ENCODE measurements around the gene DNAJB1. TPM values are rescaled to one million over a fixed set of nuclear protein-coding genes. Genes with fewer than 3 reads are reported as not detected.

The DNAJB1 gene
- total and polyA plus RNA-seq, 2 of the 13 experiments (the other 11 are each of a cell fraction or from before 2014, with no cell fraction given): 87.5 to 97.3 TPM

GRCh38 chr19:14515501-14516047 is 2.6 kb downstream of the DNAJB1 start (continued):
- TF ChIP-seq FOXP4 (CRISPR knock-in tag; IDR thresholded peaks at IDR 0.05) (no peak), SOX6 (IDR thresholded peaks at IDR 0.05) (no peak), SOX6 (CRISPR knock-in tag; IDR thresholded peaks at IDR 0.05) (no peak), ONECUT2 (CRISPR knock-in tag; IDR thresholded peaks at IDR 0.05) (no peak), ZNF639 (CRISPR knock-in tag; conservative IDR thresholded peaks at IDR 0.05) (no peak), RARA (CRISPR knock-in tag; IDR thresholded peaks at IDR 0.05) (no peak), ZC3H13 (CRISPR knock-in tag; IDR thresholded peaks at IDR 0.05) (no peak), ZFY (CRISPR knock-in tag; IDR thresholded peaks at IDR 0.05) (no peak), KDM4B (CRISPR knock-in tag; IDR thresholded peaks at IDR 0.05) (no peak), MYC (CRISPR knock-in tag; IDR thresholded peaks at IDR 0.05; ENCODE audit: borderline replicate concordance) (0 out of 2 replicates have a peak, but pooled peaks have one; percentile 4), ZKSCAN5 (CRISPR knock-in tag; IDR thresholded peaks at IDR 0.05) (no peak), NPAS2 (CRISPR knock-in tag; IDR thresholded peaks at IDR 0.05; ENCODE audit: borderline replicate concordance) (no peak), LCORL (IDR thresholded peaks at IDR 0.05) (no peak), LCORL (CRISPR knock-in tag; IDR thresholded peaks at IDR 0.05) (0 out of 2 replicates have a peak, but pooled peaks have one; percentile 8)
- TF ChIP-seq, protein P1, sequence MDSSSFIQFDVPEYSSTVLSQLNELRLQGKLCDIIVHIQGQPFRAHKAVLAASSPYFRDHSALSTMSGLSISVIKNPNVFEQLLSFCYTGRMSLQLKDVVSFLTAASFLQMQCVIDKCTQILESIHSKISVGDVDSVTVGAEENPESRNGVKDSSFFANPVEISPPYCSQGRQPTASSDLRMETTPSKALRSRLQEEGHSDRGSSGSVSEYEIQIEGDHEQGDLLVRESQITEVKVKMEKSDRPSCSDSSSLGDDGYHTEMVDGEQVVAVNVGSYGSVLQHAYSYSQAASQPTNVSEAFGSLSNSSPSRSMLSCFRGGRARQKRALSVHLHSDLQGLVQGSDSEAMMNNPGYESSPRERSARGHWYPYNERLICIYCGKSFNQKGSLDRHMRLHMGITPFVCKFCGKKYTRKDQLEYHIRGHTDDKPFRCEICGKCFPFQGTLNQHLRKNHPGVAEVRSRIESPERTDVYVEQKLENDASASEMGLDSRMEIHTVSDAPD (CRISPR knock-in tag; IDR thresholded peaks at IDR 0.05): no peak
